OCI-LY7 (cell line): ENCODE measurements around the gene FOXA2. TPM values are rescaled to one million over a fixed set of nuclear protein-coding genes. Genes with fewer than 3 reads are reported as not detected.

Source experiments
- BruUV-seq: library from RNA; stranded (reverse); fragments of 400-500 nt; replicated peaks from 2 replicates; lab custom pipeline; 2021; lab: Mats Ljungman, UMichigan
- CTCF ChIA-PET: fragments of 300-600 bp; sonication (Branson Sonifier 250); formaldehyde crosslinking; loops from one replicate; lab custom pipeline; 2022; ENCODE audit warnings: antibody characterized with exemption; ENCODE audit not compliant: unreplicated experiment; lab: Charles Lee
- POLR2A ChIA-PET: fragments of 300-600 bp; sonication (Branson Sonifier 250); formaldehyde crosslinking; loops from one replicate; lab custom pipeline; 2022; ENCODE audit warnings: antibody characterized with exemption; lab: Charles Lee
- DNase-seq: peaks from one replicate; pipeline ENCODE4 v3.0.0-alpha.2; 2015; ENCODE audit warnings: low spot score
- H2AFZ ChIP-seq: fragments of 200-600 bp; sonication (generic), shearing (Covaris generic); 2 replicates; pipeline ENCODE4 v1.6.1; 2014; ENCODE audit warnings: mild to moderate bottlenecking, antibody characterized with exemption, low read length, moderate library complexity
- H3K27ac ChIP-seq: fragments of 200-600 bp; sonication (generic); 2 replicates; pipeline ENCODE4 v1.5.1; 2014; ENCODE audit warnings: mixed run types, low read depth, mild to moderate bottlenecking, moderate library complexity, low read length, inconsistent platforms; ENCODE audit not compliant: poor library complexity, severe bottlenecking
- H3K36me3 ChIP-seq: fragments of 200-600 bp; sonication (generic); 2 replicates; pipeline ENCODE4 v1.6.1; 2014; ENCODE audit warnings: mild to moderate bottlenecking, antibody characterized with exemption, low read length, moderate library complexity, mixed read lengths; ENCODE audit not compliant: insufficient read depth
- H3K4me1 ChIP-seq: fragments of 200-600 bp; sonication (generic); 2 replicates; pipeline ENCODE4 v1.5.1; 2014; ENCODE audit warnings: mild to moderate bottlenecking, low read length; ENCODE audit not compliant: insufficient read depth, poor library complexity, severe bottlenecking
- H3K4me2 ChIP-seq: fragments of 200-600 bp; sonication (generic); 2 replicates; pipeline ENCODE4 v1.6.1; 2014; ENCODE audit warnings: mild to moderate bottlenecking, low read length
- H3K4me3 ChIP-seq: fragments of 200-600 bp; sonication (generic); 2 replicates; pipeline ENCODE4 v1.5.1; 2014; ENCODE audit warnings: mild to moderate bottlenecking, low read depth, low read length; ENCODE audit not compliant: poor library complexity, severe bottlenecking
- H3K79me2 ChIP-seq: fragments of 200-600 bp; sonication (generic); 2 replicates; pipeline ENCODE4 v1.6.1; 2016; ENCODE audit warnings: low read depth, mild to moderate bottlenecking, low read length, moderate library complexity, mixed read lengths; ENCODE audit not compliant: insufficient read depth
- H3K9me2 ChIP-seq: fragments of 200-600 bp; sonication (generic); 2 replicates; pipeline ENCODE4 v1.6.1; 2016; ENCODE audit warnings: mild to moderate bottlenecking, low read length, mixed read lengths; ENCODE audit not compliant: insufficient read depth
- H3K9me3 ChIP-seq: fragments of 200-600 bp; sonication (generic); 2 replicates; pipeline ENCODE4 v1.6.1; 2014; ENCODE audit warnings: mild to moderate bottlenecking, mixed run types, low read length, mixed read lengths
- H4K20me1 ChIP-seq: fragments of 200-600 bp; sonication (generic); 2 replicates; pipeline ENCODE4 v1.6.1; 2014; ENCODE audit warnings: mild to moderate bottlenecking, antibody characterized with exemption, low read length, moderate library complexity, mixed read lengths; ENCODE audit not compliant: insufficient read depth
- CTCF ChIP-seq: fragments of 200-600 bp; sonication (generic); conservative IDR thresholded peaks from 2 replicates; pipeline ENCODE4 v1.5.1; 2014; ENCODE audit warnings: mild to moderate bottlenecking, antibody characterized with exemption, low read length, moderate library complexity, mixed read lengths
- EZH2phosphoT487 ChIP-seq: fragments of 200-600 bp; sonication (generic); IDR thresholded peaks from 2 replicates; pipeline ENCODE4 v1.6.1; 2018; ENCODE audit warnings: low read depth, borderline replicate concordance, mild to moderate bottlenecking, mixed run types, antibody characterized with exemption, low read length, moderate library complexity, mixed read lengths
- intact Hi-C: fragments of 100-400 bp; cut with micrococcal nuclease; formaldehyde crosslinking; loops from one replicate; pipeline ENCODE4 v1.10.0; 2022; ENCODE audit not compliant: unreplicated experiment
- total RNA-seq, 2 experiments: library from RNA; depleted of rRNA in 1 of 2; stranded (reverse); fragments of >200 nt in 1 of 2; shearing (Covaris generic) in 1 of 2; gene quantifications; 2 replicates each; pipeline ENCODE4 v1.2.3, GENCODE V29; 2014 to 2022

The FOXA2 gene
- total RNA-seq, 2 experiments from 2014 or later, result not detected

- intact Hi-C loops, result no loop called here
Observed at GRCh38 chr20:22620342-22620741, 36.0 kb upstream of the FOXA2 start.

GRCh38 chr20:22619806-22620205 is 35.4 kb upstream of the FOXA2 start:
- H4K20me1 ChIP-seq, result no peaks in the 10 kb centered on the region
- intact Hi-C loops, result no loop called here
- no peak overlapping the region for H2AFZ ChIP-seq
- TF ChIP-seq EZH2phosphoT487 (no peak), CTCF (no peak)
- no peak for DNase-seq
- H3K4me2 ChIP-seq, result no peak overlapping the region
- no peaks in the 10 kb centered on the region for H3K79me2 ChIP-seq
- H3K4me1 ChIP-seq, result no peaks in the 10 kb centered on the region
- no peaks in the 10 kb centered on the region for H3K9me2 ChIP-seq
- no peaks in the 10 kb centered on the region for H3K36me3 ChIP-seq
- no peaks in the 10 kb centered on the region for H3K9me3 ChIP-seq
- H3K27ac ChIP-seq, result no peak overlapping the region
- BruUV-seq, result no TSS peak
- H3K4me3 ChIP-seq, result no peak overlapping the region
- ChIA-PET POLR2A (interaction anchor here (0.6 kb wide), 1 partner anchor 592 kb away, joined by 4 read pairs; no protein-coding TSS in a partner anchor), CTCF (no interaction called here)

More at GRCh38 chr20:22620342-22620741, 36.0 kb upstream of the FOXA2 start:
- Histone ChIP-seq H3K4me1 (no peaks in the 10 kb centered on the region), H4K20me1 (no peaks in the 10 kb centered on the region), H3K27ac (no peak overlapping the region), H3K9me3 (no peaks in the 10 kb centered on the region), H3K9me2 (no peaks in the 10 kb centered on the region), H3K4me3 (no peak overlapping the region), H3K36me3 (no peaks in the 10 kb centered on the region), H3K79me2 (no peaks in the 10 kb centered on the region), H3K4me2 (no peak overlapping the region), H2AFZ (no peak overlapping the region)
- ChIA-PET POLR2A (no interaction called here), CTCF (no interaction called here)
- no peak for DNase-seq
- BruUV-seq, result no TSS peak
- TF ChIP-seq CTCF (no peak), EZH2phosphoT487 (no peak)

- intact Hi-C loops, result no loop called here
- Histone ChIP-seq H3K4me1 (no peaks in the 10 kb centered on the region), H3K9me3 (no peaks in the 10 kb centered on the region), H3K9me2 (no peaks in the 10 kb centered on the region), H3K36me3 (no peaks in the 10 kb centered on the region), H3K79me2 (no peaks in the 10 kb centered on the region), H3K4me2 (no peak overlapping the region), H3K27ac (no peak overlapping the region), H3K4me3 (no peak overlapping the region), H2AFZ (no peak overlapping the region), H4K20me1 (no peaks in the 10 kb centered on the region)
- ChIA-PET POLR2A (interaction anchor here (0.6 kb wide), 1 partner anchor 593 kb away, joined by 4 read pairs; no protein-coding TSS in a partner anchor), CTCF (no interaction called here)
- DNase-seq, result no peak
- BruUV-seq, result no TSS peak
- TF ChIP-seq EZH2phosphoT487 (no peak), CTCF (no peak)
Observed at GRCh38 chr20:22619272-22619671, 34.9 kb upstream of the FOXA2 start.
